ENCODE data around the gene GSTO2.
A peak's percentile ranks its signal among the peaks of the same experiment; 100 is the strongest.

The GSTO2 gene

GRCh38 chr10:104344219-104344618, 75.2 kb downstream of the GSTO2 start:
- no peak for DNase-seq

DNA sequence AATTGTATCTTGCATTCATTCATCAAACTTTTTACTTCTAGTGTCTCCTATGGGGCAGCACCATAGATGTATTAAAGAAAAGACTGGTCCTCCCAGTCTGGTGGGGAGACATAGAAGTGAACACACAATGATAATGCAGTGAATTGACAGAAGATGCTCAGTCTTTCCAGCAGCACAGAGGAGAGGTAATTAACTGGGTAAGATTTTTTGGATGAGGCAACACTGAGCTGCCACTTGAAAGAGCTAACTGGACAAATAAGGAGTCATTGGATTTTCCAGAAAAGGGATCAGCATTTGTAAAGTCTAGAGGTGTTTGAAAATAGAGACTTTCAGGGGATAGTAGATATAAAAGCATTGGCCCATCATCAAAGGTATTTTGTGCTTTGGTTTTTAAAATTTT, 76.5 kb downstream of the GSTO2 start:
- DNase-seq, result no peak

GRCh38 chr10:104345941-104346340, 77.0 kb downstream of the GSTO2 start:
- no peak for DNase-seq

GRCh38 chr10:104347295-104348045, 78.5 kb downstream of the GSTO2 start:
- DNase-seq, result no peak

DNA sequence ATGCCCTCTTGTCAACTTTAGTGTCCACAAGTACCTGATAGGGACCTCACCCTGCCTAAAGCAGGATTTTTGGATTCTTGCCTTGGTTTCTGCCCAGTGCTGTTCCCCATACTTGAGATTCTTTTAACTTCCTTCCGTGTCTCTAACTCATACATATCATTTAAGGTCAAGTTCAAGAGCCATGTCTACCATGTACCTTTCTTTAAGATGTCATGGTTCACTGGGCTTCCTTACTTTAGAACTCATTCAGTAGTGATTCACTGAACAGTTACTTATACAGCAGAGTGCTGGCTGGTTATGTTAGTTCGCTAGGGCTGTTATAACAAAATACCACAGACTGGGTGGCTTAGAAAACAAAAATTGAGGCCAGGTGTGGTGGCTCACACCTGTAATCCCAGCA, 79.6 kb downstream of the GSTO2 start:
- DNase-seq, result no peak

DNA sequence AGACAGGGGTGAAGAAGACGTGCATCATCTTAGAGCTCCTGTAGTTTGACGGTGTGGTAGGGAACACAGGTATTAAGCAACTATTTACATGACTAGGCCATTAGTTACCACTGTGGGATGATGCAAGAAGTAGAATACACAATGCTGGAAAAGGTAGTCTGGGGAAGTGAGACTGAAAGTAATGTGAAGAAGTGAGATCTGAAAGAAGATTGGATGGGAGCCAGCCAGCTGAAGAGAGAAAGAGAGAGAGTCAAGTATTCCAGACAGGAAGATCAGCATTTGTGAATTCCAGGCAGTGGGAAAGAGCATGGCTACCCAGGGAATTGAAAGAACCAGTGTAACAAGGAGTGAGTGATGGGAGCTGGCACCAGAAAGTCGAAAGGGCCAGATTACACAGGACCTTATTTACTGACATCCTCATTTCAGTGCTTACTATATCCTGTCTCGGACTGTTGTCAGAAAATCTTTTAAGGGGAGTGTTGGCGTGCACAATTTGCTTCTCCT, 80.7 kb downstream of the GSTO2 start:
- no peak for DNase-seq

DNA sequence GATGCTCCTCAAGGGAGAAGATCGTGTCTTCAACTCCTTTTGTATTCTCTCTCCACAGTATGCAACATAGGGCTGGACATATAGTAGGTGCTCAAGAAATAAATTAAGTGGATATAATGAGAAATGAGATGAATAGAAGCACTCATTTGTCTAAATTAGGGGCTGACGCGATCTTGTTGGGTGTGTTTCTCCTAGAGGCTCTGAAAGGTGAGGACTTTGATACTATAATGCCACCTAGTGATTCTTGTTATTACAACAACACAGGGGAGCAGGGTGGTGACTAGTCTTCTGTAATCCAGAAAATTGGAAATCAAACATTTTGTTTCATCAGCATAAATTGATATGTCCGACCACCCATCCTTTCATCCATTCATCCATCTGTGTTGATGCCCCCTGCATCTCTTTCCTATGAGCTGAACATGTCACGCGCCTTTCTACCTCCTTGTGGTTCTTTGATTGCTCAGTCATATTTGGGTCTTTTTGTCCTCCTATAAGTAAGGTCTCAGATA, 81.2 kb downstream of the GSTO2 start:
- DNase-seq, result peak in 1 of 2 experiments; percentile 54

GRCh38 chr10:104351061-104351702, 82.2 kb downstream of the GSTO2 start:
- no peak for DNase-seq

DNA sequence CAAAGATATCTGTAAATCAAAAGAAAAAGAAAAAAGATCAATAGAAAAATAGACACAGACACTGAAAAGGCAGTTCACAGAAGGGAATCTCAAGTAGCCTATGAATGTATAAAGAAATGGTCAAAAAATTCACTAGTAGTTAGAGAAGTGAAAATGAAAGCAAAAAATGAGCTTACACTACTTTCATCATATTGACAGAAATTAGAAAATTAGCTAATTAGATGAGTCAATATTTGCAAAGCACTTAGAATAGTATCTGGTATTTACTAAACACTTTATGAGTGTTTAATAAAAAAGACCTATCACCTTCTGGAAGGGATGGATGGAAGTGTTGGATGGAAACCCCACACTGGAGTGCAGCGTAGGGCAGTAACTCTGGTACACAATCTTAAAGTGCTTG, 82.9 kb downstream of the GSTO2 start:
- no peak for DNase-seq

GRCh38 chr10:104353325-104354048, 84.5 kb downstream of the GSTO2 start, which contains the start of gene CFAP58:
Gene CFAP58 (plus strand): TSS chr10:104353833. CDS start chr10:104353898, 65 bp downstream.
- peak; percentile 28 to 58 for DNase-seq
